GM18519 (cell line): ENCODE data around the gene STRBP.
"Not testable (repeated sequence)": the region's sequence is repeated elsewhere in the genome, so short reads cannot be mapped to it uniquely, and the experiment has no call there.

Experiments
- ATAC-seq: cut with Tn5 transposase; IDR thresholded peaks from one replicate; pipeline ENCODE4 v1.9.1; 2021; ENCODE audit warnings: mild to moderate bottlenecking, moderate library complexity; ENCODE audit not compliant: unreplicated experiment, low FRiP score

Gene STRBP

DNA sequence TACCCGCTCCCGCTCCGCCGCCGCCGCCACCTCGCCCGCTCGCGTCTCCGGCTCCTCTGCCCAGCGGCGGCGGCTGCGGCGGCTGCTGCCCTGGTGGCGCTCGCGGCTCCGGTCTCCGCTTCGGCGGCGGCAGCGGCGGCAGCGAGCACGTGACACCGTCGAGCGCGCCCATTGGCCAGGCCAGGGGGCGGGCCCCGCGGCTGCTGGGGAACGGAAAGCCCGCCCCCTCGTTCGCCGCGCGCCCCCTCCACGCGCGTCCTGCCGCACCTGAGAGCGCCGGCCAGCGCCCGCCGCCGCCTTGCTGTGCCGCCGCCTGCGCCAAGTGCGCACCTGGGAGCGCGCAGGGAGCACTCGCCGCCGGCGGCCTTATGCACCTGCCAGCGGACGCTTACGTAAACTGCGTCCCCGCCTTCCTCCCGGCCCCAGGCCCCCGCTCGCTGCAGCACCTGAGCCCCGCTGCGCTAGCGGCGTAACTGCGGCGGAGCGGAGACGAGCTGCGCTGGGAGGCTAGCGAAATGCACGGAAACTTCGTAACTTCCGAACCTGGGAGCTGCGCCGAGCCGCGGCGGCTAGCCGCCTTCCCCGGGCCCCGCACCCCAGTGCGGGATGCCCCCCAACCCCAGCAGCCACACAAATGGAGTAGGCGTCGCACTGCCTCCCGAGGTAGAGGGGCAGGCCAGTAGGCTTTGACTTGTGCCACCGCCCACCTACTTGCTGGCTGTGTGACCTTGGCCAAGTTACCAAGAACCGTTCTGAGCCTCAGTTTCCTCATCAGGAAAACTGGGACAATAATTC lies at the start of gene STRBP:
STRBP (minus strand) TSS at position 122 of the 795 bp plus-strand sequence. CDS start 84,452 bp downstream, outside the sequence.
- ATAC-seq, result peak; percentile 79

DNA sequence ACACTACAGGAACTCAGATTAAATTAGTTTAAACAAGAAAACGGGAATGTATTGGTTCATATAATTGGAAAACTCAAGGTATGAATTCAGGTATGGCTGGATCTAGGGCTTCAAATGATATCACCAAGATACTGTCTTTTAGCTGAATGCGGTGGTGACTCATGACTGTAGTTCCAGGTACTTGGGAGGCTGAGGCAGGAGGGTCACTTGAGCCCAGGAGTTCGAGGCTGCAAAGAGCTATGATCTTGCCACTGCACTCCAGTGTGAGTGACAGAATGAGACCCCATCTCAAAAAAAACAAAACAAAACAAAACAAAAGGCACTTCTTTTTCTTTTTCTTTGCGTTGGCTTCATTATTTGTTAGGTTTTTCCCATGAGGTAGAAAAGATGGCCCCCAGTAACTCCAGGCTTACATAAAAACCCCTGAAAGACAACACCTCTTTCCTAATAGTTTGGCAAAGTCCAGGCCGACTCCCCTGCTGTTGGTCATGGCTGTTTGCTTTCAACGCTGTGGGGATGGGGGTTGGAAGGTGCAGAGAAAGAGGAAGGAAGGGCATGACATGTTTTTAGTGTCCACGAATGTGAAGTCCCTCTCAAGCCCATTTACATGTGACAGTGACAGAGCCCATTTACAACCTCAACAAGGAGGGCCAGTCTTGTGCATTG lies 47.8 kb upstream of the STRBP start:
- no peak for ATAC-seq

DNA sequence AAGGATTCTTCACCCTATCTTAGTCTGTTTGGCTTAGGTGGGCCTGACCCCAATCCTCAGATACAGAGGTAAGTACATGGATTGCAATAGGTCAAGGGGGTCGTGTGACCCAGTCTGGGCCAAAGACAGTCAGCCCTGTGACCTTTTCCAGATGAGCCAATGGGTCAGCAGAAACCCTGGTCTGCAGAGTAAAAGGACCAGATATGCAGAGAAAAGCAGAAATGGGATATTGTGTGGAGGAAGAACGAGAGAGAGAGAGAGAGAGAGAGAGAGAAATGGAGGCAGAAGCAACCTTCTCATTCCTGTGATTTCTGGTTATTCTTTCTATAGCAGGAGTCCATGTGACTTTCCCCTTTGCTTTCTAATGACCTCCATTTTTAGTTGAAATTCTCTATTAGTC lies 47.2 kb upstream of the STRBP start:
- no peak for ATAC-seq

DNA sequence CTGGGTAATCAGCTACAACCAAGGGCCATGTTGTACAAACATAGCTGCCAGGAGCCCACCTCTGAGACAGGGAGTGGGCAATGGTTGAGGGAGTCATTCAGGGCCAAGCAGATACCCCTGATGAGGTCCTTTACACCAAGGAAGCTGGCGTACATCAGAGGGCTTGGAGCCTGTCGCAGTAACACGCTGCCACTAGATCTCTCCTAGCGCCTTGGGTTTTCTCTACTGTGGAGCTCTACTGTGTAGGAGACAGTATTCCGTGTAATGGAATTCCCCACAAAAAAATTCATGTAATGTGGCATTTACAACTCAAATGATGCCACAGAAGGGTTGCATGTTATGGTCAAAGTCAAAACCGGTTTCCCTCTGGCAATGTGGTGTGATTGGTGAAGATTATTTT lies 46.2 kb upstream of the STRBP start:
- ATAC-seq, result no peak

DNA sequence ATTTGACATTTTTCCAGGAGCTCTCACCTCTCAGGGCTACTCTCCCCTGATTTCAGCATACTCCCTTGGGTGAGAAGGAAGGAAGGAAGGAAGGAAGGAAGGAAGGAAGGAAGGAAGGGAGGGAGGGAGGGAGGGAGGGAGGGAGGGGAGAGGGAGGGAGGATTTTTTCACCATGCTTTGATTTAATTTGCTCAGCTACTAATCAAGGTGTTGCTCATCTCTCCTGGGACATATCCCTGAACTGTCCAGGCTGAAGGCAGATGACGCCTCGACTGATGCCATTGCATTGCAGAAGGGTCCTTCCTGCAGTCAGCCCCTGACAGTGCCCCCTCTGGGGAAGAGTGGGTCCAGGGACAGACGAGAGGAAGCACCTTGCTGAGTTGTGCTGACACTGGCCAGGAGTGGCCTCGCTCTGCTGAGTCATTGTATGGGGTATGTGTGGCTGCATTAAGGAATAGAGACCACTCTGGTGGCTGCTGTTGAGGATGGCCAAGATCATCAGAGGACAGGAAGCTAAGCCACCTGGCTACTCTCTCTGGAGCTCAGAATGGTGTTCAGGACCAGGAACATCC lies 44.0 kb upstream of the STRBP start:
- no peak for ATAC-seq

DNA sequence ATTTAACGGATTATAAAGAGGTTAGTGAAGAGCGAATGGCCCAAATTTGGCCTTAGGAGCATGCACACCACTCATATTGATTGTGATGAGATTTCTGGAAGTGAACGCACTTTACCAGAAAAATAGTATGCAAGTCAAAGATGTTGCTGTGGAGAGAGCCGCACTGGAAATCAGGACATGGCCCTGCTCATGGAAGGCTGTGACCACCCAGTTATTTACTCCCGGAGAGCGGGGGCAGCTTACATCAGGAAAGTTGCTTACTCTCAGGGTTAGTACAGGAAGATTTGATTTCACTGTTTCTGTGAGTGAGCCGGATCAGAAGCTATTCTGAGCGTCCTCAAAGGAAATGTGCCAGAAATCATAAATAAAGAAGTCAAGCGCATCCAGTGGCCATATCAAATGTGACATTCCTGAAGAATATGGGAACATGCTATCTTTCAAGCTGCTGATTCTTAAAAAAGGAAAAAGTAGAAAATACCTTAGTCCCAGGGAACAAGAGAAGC lies 42.9 kb upstream of the STRBP start:
- ATAC-seq, result no peak

DNA sequence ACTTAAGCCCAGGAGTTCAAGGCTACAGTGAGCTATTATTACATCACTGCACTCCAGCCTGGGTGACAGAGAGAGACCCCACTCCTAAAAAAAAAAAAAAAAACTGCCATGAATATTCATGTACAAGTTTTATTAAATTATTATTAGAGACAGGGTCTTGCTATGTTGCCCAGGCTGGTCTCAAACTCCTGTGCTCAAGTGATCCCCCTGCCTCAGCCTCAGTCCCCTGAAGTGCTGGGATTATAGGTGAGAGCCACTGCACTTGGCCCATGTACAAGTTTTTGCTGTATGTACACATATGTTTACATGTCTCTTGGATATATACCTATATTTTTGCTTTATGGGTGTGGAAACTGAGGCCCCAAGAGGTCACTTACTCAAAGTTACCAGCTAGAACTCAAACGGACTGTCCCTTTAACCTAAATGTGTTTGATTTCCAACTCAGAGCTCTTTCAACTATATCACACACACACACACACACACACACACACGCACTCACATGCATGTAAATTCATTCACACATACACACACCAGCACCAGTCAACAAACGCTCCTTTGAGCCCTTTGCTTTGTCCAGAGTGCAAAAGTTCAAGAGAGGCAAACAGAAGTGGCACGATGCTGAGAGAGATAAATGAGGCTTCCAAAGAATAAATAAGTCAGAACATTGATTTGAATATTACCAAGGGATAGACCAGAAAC lies 42.3 kb upstream of the STRBP start:
- ATAC-seq, result no peak

DNA sequence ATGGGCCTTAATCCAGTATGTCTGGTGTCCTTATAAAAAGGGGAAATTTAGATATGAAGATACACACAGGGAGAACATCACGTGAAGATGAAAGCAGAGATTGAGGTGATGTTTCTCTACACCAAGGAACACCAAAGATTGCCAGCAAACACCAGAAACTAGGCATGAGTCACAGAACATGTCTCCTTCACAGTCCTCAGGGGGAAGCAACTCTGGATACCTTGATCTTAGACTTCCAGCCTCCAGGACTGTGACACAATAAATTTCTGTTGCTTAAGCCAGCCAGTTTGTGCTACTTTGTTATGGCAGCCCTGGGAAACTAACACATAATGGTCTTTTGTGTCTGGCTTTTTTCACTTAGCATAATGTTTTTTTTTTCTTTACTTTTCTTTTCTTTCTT lies 41.2 kb upstream of the STRBP start:
- no peak for ATAC-seq

DNA sequence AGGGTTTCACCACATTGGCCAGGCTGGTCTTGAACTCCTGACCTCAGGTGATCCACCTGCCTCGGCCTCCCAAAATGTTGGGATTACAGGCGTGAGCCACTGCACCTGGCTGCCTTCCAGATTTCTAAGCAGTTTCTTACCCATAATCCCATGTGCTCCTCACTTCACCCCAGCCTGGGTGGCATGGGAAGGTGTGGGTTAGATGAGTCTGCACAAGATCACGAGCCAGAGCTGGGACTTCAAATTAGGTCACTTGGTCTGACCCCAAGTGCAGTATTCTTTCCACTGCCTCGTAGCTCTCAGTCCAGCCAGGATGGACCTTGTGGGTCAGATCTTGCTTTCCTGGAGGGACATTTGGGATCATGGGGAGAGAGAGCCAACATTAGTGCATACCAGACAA lies 37.5 kb upstream of the STRBP start:
- ATAC-seq, result no peak

DNA sequence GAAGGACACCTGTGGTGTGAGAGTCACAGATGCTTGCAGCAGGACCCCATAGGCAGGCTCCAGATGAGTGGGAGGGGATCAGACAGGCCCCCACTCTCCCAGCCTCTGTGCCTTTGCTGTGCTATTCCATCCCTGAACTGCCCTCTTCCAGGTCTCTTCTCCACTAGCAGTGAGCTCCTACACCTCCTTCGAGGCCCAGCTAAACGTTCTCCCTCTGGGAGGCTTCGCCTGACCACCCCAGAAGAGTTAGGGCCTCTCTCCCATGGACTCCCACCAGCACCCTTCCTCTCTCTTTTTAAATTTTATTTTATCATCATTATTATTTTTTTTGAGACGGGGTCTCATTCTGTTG lies 35.9 kb upstream of the STRBP start:
- no peak for ATAC-seq

DNA sequence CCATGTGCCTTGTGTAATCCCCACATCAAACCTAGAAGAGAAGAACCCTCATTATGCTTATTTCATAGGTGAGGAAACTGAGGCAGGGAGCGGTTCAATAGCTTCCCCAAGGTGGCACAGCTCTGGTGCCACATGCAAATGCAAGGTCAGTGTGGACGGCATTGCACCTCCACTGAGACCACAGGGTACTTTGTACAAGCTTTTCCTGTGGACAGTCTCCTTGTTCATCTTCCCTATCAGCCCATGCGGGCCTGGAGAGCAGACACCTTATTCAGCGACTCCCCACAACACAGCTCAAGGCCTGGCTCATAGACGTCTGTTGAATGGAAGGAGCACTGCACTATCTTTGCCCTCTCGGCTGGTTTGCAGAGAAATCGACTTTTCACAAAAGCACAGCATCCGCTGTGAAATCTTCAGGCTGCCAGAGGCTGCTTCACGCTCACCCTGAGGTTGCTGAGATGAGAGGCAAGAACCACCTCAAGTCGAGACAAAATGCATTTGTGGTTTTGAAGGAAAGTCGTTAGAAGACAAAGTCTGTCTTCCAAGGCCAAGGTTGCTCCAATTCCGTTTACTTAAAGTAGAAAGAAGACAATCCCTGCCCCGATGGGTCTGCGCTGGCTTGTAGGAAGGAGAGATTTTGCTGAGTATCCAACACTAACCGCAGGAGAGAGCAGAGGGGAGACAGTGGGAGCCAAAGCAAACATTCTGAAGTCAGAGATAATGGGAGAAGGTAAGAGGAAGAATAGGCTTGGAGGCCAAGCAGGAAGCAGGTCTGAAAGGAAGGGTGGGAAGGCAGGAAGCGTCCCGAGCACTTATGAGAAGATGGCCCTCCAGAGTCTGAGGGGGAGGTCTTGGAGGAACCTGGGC lies 34.2 kb upstream of the STRBP start:
- no peak for ATAC-seq

DNA sequence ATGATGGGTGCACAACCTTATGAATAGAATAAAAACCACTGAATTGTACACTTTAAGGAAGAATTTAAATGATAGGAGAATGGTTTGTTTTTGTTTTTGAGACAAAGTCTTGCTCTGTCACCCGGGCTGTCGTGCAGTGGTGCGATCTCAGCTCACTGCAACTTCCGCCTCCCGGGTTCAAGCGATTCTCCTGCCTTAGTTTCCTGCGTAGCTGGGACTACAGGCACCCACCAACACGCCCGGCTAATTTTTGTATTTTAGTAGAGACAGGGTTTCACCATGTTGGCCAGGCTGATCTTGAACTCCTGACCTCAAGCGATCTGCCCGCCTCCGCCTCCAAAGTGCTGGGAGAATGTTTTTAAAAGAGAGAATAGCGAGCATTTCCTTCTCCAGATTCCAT lies 33.5 kb upstream of the STRBP start:
- ATAC-seq, result not testable (repeated sequence)

DNA sequence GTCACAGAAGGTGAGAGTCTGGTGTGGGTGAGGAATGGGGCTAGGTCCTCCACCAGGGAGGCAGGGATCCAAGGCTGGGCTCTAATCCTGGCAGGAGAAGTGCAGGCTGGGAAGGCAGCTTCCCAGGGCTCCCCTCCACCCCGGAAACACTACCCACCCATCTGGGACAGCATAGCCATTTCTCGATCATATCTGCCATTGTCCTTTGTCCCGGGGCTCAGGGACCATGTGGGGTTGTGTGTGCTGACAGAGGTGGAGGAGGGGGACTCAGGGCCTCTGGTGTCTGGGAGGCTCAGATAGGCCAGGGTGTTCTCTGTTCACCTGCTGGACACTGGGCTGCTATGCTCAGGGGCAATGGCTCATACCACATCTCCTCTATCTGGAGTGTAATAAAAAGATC lies 32.2 kb upstream of the STRBP start:
- no peak for ATAC-seq

DNA sequence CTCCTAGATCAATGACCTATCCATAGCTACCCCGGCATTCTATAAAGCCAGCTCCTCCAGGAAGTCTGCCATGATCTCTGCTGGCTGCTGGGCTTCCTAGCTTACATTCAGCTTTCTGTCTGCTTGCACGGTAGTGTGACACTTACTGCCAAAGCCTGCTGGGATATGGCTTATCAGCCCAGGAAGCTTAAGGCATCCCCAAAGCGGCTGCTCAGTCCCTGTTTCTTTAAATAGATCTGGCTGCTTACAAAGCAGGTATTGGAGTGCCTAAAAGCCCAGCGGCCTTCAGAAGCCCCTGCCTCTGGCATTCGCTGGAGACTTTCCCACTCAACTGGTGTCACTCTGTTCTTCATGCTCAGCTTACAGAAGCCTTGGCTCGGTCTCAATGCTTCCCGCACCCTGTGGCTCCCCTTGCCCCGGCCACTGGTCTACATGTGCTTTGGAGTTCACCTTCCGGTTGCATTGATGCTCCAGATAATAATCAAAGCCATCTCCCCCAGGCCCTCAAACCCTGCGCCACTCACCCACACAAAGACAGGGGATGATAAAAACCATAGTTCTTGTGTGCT lies 31.3 kb upstream of the STRBP start:
- no peak for ATAC-seq

DNA sequence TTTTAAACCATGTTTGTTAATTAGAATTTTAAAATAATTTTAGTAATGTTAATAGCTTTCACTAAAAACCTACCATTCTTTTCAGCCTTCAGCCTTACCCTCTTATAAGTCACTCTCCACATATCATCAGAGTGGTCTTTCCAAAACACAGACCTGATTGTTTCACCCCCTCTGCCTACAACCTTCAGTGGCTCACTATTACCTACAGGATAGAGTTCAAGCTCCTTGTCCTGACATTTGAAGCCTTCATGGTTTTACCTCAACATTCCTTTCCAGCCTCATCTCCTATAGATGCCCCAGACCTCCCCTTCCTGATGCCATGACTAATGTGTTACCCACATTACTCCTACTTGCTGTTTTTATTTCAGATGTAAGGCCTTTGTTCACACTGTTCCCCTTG lies 27.8 kb upstream of the STRBP start:
- ATAC-seq, result no peak

DNA sequence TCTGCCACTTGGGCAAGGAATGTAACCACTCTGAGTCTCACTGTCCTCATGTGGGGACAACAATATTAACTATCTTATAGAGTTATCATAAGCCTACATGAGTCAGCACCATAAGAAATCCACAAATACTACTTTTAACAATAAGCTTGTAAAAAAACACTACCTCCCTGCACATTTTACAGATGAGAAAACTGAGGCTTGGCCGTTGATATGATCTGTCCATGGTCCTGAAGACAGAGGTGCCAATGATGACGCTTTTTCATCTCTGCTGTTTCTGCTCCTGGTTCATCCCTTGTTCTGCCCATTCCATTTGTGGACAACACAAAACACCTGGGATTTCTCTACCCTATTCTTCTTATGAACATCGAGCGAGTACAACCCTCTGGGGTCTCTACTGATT lies 23.4 kb upstream of the STRBP start:
- ATAC-seq, result no peak

DNA sequence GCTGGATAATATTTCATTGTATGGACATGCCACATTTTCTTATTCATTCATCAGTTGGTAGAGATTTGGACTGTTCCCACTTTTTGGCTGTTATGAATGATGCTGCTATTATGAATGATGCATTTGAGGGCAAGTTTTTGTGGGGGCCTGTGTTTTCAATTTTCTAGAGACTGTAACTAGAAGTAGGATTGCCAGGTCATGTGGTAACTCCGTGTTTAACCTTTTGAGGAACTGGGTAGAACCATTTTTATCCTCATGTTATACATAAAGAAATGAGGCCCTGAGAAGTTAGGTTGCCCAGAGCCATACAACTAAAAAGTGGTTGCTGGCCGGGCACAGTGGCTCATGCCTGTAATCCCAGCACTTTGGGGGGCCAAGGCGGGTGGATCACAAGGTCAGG lies 22.4 kb upstream of the STRBP start:
- no peak for ATAC-seq

DNA sequence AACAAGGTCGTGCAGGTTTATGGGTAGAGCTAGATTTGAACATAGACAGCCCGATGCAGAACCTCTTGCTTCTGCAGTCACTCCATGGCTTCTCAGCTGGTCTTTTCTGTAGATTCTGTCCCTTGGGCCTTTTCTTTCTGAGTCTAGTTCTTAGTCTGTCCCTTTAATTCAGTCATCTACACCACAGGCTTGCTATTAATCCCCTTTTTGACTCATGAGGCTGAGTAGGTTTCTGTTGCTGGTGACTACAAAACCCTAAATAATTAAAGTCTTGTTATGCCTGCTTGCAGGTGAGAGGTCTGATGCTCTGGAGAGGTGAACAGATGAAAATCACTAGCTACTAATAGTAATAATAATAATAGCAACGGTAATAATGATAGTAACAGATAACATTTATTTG lies 19.3 kb upstream of the STRBP start:
- no peak for ATAC-seq

DNA sequence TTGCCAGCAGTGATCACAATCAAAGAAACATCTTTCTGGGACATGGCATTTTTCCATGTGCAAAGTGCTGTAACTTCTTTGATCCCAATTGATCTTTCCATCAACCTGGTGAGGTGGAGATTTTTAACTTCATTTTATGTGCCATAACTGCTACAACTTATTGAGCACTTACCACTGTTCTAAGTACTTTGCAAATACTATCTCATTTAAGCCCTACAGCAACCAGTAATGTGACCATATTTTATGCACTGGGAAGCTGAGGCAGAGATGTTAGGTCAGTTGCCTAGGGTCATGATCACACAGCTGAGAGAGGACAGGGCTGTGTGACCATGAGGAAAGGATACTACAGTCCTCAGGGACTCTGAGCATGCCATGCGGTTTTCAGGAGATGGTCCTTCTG lies 17.9 kb upstream of the STRBP start:
- ATAC-seq, result no peak

DNA sequence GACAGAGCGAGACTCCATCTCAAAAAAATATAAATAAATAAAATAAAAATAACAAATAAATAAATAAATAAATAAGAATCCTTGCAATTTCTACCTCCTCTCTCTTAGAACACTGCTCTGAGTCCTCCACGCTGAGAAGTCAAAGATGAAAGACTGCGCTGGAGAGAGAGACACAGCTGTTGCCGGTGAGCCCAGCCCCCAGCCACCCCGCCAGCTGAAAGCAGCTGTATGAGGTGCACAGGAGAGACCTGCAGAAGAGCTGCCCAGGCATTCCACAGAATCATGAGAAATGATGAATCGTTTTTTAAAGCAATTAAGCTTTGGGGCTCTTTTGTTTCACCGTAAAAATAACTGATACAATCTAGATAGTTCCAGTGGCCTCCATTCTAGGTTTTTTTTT lies 16.3 kb upstream of the STRBP start:
- no peak for ATAC-seq
